SK-N-SH treated with all-trans-retinoic acid at 6 μM for 48 hours (cell line): Measurements from ENCODE around the gene PGGHG.
A peak's percentile ranks its signal among the peaks of the same experiment; 100 is the strongest.

ENCODE experiments used
- ATAC-seq: fragments of 200-7000 bp; cut with Tn5 transposase; 3 replicates; pipeline ENCODE4 v1.9.1; 2020; ENCODE audit warnings: mild to moderate bottlenecking, moderate library complexity
- ARNTL ChIP-seq: fragments of 450-650 bp; formaldehyde crosslinking; IDR thresholded peaks from 2 replicates; pipeline ENCODE4 v1.5.0; 2020; ENCODE audit warnings: low read depth, mild to moderate bottlenecking, moderate library complexity, borderline replicate concordance
- BACH2 ChIP-seq: fragments of 250-450 bp; sonication (Bioruptor Pico); IDR thresholded peaks from 2 replicates; pipeline ENCODE4 v1.9.0; 2021; ENCODE audit warnings: mild to moderate bottlenecking, borderline replicate concordance
- CREB5 ChIP-seq: fragments of 250-450 bp; sonication (Bioruptor Pico); IDR thresholded peaks from 2 replicates; pipeline ENCODE4 v1.5.1; 2020; ENCODE audit warnings: low read depth, mild to moderate bottlenecking, moderate library complexity
- CSDC2 ChIP-seq: fragments of 250-450 bp; sonication (Bioruptor Pico); IDR thresholded peaks from 2 replicates; pipeline ENCODE4 v1.5.0; 2020; ENCODE audit warnings: mild to moderate bottlenecking, moderate library complexity
- ESRRG ChIP-seq: fragments of 250-450 bp; sonication (Bioruptor Pico); IDR thresholded peaks from 2 replicates; pipeline ENCODE4 v1.6.1; 2021; ENCODE audit warnings: mild to moderate bottlenecking
- GLIS3 ChIP-seq: fragments of 250-450 bp; sonication (Bioruptor Pico); IDR thresholded peaks from 2 replicates; pipeline ENCODE4 v1.5.0; 2020; ENCODE audit warnings: mild to moderate bottlenecking, moderate library complexity
- ISL1 ChIP-seq: fragments of 250-450 bp; sonication (Bioruptor Pico); IDR thresholded peaks from 2 replicates; pipeline ENCODE4 v2.1.2; 2022; ENCODE audit warnings: mild to moderate bottlenecking, moderate library complexity
- OSR1 ChIP-seq: fragments of 250-450 bp; sonication (Bioruptor Pico); IDR thresholded peaks from 2 replicates; pipeline ENCODE4 v1.8.0; 2022; ENCODE audit warnings: moderate library complexity, mild to moderate bottlenecking, inconsistent platforms
- PPARA ChIP-seq: fragments of 250-450 bp; sonication (Bioruptor Pico); IDR thresholded peaks from 2 replicates; pipeline ENCODE4 v1.5.0; 2020; ENCODE audit warnings: mild to moderate bottlenecking, borderline replicate concordance
- TCF4 ChIP-seq: fragments of 250-450 bp; sonication (Bioruptor Pico); IDR thresholded peaks from 2 replicates; pipeline ENCODE4 v1.8.0; 2021; ENCODE audit warnings: mild to moderate bottlenecking, moderate library complexity, borderline replicate concordance
- TOX ChIP-seq: fragments of 250-450 bp; sonication (Bioruptor Pico); IDR thresholded peaks from 2 replicates; pipeline ENCODE4 v1.8.0; 2021; ENCODE audit warnings: mild to moderate bottlenecking, moderate library complexity, borderline replicate concordance
- ZFP3 ChIP-seq: fragments of 250-450 bp; sonication (Bioruptor Pico); IDR thresholded peaks from 2 replicates; pipeline ENCODE4 v1.5.0; 2020; ENCODE audit warnings: mild to moderate bottlenecking, moderate library complexity
- ZFP30 ChIP-seq: fragments of 450-650 bp; formaldehyde crosslinking; IDR thresholded peaks from 2 replicates; pipeline ENCODE4 v1.5.0; 2022; ENCODE audit warnings: mild to moderate bottlenecking, moderate library complexity
- ZNF70 ChIP-seq: fragments of 450-650 bp; formaldehyde crosslinking; IDR thresholded peaks from 2 replicates; pipeline ENCODE4 v1.5.0; 2020; ENCODE audit warnings: mild to moderate bottlenecking, moderate library complexity
- ZNF8 ChIP-seq: fragments of 450-650 bp; formaldehyde crosslinking; IDR thresholded peaks from 2 replicates; pipeline ENCODE4 v1.5.0; 2020; ENCODE audit warnings: mild to moderate bottlenecking, moderate library complexity
- TF ChIP-seq, protein P1 (sequence below): fragments of 250-450 bp; sonication (Bioruptor Pico); IDR thresholded peaks from 2 replicates; pipeline ENCODE4 v1.8.0; 2020; ENCODE audit warnings: mild to moderate bottlenecking, moderate library complexity, borderline replicate concordance
- TF ChIP-seq, protein P2 (sequence below): fragments of 250-450 bp; sonication (Bioruptor Pico); IDR thresholded peaks from 2 replicates; pipeline ENCODE4 v1.8.0; 2021; ENCODE audit warnings: low read depth, mild to moderate bottlenecking, moderate library complexity, borderline replicate concordance
- TF ChIP-seq, protein P3 (sequence below): fragments of 250-450 bp; sonication (Bioruptor Pico); IDR thresholded peaks from 2 replicates; pipeline ENCODE4 v1.5.0; 2020; ENCODE audit warnings: mild to moderate bottlenecking, moderate library complexity

PGGHG gene

DNA sequence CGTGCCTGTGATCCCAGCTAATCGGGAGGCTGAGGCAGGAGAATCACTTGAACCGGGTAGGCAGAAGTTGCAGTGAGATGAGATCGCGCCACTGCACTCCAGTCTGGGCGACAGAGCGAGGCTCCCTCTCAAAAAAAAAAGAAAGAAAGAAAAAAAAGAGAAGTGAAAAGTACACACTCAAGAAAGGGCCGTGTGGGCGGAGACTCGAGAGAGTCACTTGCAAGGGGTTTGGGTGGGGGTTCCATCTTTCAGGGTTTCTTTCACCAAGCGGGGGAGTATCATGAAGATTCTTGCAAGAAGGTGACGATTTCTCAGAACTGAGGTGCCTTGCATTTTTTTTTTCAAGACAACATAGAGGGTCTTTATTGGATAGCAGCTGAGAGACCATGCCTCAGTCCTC lies 14.4 kb downstream of the PGGHG start:
- no peak for ATAC-seq
- TF ChIP-seq CSDC2 (CRISPR knock-in tag) (no peak), ARNTL (CRISPR knock-in tag) (no peak), ESRRG (CRISPR knock-in tag) (no peak), TCF4 (no peak), ZFP30 (CRISPR knock-in tag) (no peak), PPARA (CRISPR knock-in tag) (no peak), ZFP3 (CRISPR knock-in tag) (no peak)
- TF ChIP-seq, protein P1, sequence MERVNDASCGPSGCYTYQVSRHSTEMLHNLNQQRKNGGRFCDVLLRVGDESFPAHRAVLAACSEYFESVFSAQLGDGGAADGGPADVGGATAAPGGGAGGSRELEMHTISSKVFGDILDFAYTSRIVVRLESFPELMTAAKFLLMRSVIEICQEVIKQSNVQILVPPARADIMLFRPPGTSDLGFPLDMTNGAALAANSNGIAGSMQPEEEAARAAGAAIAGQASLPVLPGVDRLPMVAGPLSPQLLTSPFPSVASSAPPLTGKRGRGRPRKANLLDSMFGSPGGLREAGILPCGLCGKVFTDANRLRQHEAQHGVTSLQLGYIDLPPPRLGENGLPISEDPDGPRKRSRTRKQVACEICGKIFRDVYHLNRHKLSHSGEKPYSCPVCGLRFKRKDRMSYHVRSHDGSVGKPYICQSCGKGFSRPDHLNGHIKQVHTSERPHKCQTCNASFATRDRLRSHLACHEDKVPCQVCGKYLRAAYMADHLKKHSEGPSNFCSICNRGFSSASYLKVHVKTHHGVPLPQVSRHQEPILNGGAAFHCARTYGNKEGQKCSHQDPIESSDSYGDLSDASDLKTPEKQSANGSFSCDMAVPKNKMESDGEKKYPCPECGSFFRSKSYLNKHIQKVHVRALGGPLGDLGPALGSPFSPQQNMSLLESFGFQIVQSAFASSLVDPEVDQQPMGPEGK (CRISPR knock-in tag), result no peak
- TF ChIP-seq, all 23 proteins: peak for 0

- TF ChIP-seq ZNF8 (CRISPR knock-in tag), result no peak
- no peak for TF ChIP-seq ZNF70 (CRISPR knock-in tag)
- TF ChIP-seq, protein P2, sequence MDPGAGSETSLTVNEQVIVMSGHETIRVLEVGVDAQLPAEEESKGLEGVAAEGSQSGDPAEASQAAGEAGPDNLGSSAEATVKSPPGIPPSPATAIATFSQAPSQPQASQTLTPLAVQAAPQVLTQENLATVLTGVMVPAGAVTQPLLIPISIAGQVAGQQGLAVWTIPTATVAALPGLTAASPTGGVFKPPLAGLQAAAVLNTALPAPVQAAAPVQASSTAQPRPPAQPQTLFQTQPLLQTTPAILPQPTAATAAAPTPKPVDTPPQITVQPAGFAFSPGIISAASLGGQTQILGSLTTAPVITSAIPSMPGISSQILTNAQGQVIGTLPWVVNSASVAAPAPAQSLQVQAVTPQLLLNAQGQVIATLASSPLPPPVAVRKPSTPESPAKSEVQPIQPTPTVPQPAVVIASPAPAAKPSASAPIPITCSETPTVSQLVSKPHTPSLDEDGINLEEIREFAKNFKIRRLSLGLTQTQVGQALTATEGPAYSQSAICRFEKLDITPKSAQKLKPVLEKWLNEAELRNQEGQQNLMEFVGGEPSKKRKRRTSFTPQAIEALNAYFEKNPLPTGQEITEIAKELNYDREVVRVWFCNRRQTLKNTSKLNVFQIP (CRISPR knock-in tag), result no peak
- no peak for TF ChIP-seq ZFP3 (CRISPR knock-in tag)
- TF ChIP-seq TOX, result no peak
- no peak for TF ChIP-seq ZFP30 (CRISPR knock-in tag)
- no peak for TF ChIP-seq ISL1
- TF ChIP-seq, protein P1 (CRISPR knock-in tag), result no peak
- no peak for ATAC-seq
These were observed 15.2 kb downstream of the PGGHG start for GRCh38 chr11:304061-304506.

GRCh38 chr11:304915-305843 lies 16.3 kb downstream of the PGGHG start:
- peak; percentile 61; the same call in 2 of the 3 replicates for ATAC-seq
- TF ChIP-seq TOX, result no peak
- TF ChIP-seq, protein P3, sequence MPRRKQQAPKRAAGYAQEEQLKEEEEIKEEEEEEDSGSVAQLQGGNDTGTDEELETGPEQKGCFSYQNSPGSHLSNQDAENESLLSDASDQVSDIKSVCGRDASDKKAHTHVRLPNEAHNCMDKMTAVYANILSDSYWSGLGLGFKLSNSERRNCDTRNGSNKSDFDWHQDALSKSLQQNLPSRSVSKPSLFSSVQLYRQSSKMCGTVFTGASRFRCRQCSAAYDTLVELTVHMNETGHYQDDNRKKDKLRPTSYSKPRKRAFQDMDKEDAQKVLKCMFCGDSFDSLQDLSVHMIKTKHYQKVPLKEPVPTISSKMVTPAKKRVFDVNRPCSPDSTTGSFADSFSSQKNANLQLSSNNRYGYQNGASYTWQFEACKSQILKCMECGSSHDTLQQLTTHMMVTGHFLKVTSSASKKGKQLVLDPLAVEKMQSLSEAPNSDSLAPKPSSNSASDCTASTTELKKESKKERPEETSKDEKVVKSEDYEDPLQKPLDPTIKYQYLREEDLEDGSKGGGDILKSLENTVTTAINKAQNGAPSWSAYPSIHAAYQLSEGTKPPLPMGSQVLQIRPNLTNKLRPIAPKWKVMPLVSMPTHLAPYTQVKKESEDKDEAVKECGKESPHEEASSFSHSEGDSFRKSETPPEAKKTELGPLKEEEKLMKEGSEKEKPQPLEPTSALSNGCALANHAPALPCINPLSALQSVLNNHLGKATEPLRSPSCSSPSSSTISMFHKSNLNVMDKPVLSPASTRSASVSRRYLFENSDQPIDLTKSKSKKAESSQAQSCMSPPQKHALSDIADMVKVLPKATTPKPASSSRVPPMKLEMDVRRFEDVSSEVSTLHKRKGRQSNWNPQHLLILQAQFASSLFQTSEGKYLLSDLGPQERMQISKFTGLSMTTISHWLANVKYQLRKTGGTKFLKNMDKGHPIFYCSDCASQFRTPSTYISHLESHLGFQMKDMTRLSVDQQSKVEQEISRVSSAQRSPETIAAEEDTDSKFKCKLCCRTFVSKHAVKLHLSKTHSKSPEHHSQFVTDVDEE, result no peak
- TF ChIP-seq BACH2 (CRISPR knock-in tag), result no peak
- TF ChIP-seq TCF4, result no peak
- no peak for TF ChIP-seq ZFP3 (CRISPR knock-in tag)
- TF ChIP-seq, protein P2 (CRISPR knock-in tag), result no peak
- TF ChIP-seq GLIS3 (CRISPR knock-in tag), result no peak
- no peak for TF ChIP-seq OSR1 (CRISPR knock-in tag)
- no peak for TF ChIP-seq CSDC2 (CRISPR knock-in tag)
- no peak for TF ChIP-seq CREB5 (CRISPR knock-in tag)
- TF ChIP-seq ZNF8 (CRISPR knock-in tag), result no peak
- TF ChIP-seq ZFP30 (CRISPR knock-in tag), result no peak
